ENCODE measurements around the gene MRPS26.
"Not testable (repeated sequence)": the region's sequence is repeated elsewhere in the genome, so short reads cannot be mapped to it uniquely, and the experiment has no call there.

The MRPS26 gene

DNA sequence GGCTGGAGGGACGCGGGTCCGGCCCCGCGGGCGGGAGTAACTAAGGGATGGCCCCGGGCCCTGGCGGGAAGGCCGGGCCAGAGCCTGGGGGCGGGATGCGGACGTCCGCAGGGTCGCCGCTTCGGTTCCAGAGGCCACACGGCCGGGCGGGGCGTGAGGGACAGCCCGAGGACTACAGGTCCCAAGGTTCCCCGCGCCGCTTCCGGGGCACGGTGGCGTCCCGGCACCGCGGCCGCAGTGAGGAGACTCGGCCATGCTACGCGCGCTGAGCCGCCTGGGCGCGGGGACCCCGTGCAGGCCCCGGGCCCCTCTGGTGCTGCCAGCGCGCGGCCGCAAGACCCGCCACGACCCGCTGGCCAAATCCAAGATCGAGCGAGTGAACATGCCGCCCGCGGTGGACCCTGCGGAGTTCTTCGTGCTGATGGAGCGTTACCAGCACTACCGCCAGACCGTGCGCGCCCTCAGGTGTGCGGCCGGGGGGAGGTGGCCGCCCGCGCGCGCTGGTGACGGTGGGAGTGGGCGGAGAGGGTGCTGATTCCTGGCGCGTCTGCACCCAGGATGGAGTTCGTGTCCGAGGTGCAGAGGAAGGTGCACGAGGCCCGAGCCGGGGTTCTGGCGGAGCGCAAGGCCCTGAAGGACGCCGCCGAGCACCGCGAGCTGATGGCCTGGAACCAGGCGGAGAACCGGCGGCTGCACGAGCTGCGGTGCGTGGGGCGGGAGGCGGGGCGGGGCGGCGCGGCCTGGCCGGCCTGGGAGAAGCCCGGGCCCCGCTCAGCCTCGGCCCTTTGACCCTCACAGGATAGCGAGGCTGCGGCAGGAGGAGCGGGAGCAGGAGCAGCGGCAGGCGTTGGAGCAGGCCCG, at the start of gene MRPS26:
TSS of gene MRPS26 (plus strand) at position 237 of the 861 bp plus-strand sequence. CDS start at position 254, 17 bp downstream.
- in situ Hi-C loops (cut with MboI; ENCODE audit: low sequenced_read_pairs), result no loop called here

DNA sequence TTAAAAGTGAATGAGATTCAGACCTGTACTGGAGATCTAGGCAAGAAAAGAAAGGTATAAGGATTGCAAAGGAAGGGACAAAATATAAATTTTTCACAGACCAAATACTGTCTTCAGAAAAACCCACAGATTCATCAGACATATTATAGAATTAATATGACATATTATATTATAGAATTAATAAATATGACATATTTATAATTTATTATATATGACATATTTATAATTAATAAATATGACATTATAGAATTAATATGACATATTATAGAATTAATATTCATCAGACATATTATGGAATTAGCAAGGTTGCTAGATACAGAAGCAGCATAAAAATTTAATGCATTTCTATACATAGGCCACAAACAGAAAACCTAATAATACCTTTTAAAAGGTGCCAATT, 47.1 kb upstream of the MRPS26 start:
- in situ Hi-C loops (cut with MboI; ENCODE audit: low sequenced_read_pairs), result no loop called here

DNA sequence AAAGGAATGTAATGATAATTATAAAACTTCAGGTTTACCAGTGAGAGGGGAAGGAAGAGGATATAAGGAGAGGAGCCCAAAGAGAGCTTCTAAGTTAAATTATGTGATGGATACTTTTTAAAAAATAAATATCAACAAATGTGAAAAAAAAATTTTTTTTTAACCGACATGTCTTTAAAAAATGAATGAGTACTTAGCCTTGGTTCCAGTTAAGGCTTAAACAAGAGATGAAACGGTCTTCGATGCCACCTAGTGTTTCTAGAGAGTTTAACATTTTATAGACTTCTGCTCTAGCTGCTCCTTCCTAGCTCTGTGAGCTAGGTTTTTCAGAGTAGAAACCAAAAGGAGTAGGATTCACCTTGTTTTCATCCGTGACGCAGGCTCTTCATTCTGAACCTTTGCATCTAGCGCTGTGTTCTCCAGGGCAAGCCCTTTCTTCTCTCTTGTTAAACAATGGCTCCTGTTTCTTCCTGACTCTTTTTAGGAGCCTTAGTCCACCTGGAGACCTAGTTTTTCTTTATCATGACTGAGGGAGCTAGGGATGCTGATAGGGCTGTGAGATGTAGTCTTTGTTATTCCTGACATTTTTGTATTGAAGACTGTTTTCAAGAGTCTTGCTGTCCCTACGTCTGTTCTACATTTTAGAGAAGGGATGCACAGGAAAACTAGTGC, 44.9 kb upstream of the MRPS26 start:
- in situ Hi-C loops (cut with MboI; ENCODE audit: low sequenced_read_pairs), result no loop called here

DNA sequence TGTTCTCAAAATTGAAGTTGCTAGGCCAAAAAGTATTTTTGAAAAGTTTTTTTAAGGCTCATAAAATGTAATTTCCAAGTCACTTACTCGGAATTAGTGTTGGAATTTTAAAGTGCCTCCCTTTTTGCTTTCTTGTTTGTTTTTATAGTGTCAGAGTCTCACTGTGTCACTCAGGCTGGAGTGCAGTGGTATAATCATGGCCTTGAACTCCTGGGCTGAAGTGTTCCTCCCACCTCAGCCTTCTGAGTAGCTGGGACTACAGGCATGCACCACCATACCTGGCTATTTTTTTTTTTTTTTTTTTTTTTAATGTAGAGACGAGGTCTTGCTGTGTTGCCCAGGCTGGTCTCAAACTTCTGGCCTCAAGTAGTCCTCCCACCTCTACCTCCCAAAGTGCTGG, 42.4 kb upstream of the MRPS26 start:
- in situ Hi-C loops (cut with MboI; ENCODE audit: low sequenced_read_pairs), result no loop called here

DNA sequence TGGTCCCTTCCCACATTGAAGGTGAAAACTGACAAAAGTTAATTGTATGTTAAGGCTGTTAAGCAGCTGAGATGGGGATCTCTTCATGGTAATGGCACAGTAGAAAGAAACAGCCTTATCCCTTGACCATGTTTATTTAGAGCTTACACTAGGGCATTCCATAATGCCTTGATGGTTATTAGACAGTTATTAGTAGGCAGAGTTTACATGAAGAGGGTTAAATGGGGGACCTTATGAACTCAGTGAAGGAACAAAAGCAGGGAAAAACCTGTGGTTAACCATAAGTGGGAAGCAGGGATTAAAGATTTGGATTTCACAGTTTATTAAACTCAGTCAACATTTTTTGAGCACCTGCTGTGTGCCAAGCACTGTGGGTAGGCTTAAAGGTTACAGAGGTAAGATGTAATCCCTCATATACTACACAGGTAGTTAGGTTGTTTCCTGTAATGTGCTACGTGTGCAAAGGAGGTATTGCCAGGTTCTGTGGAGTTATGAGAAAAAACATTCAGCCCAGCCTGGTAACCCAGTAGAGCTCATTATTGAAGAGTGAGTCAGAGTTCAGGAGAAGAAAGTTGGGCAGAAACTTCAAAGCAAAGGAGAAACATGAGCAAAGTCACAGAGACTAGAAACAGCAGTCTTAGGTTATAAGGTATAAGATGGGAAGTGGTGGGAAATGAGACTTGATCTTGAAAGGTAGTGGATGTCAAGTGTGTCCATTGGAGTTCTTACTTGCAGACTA, 34.7 kb upstream of the MRPS26 start:
- in situ Hi-C loops (cut with MboI; ENCODE audit: low sequenced_read_pairs), result no loop called here

DNA sequence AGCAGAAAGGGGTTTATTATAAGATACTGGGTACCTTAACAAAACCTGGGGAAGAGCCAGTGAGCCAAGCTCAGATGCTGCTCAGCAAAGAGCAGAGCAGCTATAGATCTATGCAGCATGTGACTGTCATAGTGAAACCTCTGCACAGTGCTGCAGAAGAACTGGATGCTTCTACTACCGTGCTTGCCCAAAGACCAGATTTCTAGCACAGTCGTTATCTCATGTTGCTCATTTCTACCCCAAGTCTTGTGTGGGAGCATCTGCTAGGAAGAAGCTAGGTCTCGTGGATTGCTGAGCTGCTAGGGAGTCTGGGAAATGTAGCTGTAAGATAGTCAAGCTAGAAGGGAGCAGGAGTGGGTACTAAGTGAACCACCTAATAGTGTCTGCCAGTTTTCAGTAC, 34.1 kb upstream of the MRPS26 start:
- in situ Hi-C loops (cut with MboI; ENCODE audit: low sequenced_read_pairs), result no loop called here

DNA sequence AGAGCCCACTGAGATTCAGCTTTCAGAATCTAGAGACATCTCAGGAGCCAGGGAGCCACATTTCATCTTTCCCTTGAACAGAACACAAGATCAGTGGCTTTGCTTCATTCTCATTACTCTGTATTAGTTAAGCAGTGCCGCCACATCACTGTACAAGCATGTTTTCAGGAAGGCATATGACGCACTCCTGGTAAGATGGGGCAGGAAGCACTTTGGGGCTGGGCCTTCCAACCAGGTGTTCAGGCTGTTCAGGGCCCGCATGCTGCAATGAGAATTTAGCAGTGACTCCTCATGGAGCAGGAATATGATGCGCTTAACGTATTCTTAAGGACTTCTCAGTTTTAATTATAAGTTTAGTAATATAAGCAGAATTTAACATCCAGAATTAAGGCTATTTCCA, 32.1 kb upstream of the MRPS26 start:
- in situ Hi-C loops (cut with MboI; ENCODE audit: low sequenced_read_pairs), result no loop called here

DNA sequence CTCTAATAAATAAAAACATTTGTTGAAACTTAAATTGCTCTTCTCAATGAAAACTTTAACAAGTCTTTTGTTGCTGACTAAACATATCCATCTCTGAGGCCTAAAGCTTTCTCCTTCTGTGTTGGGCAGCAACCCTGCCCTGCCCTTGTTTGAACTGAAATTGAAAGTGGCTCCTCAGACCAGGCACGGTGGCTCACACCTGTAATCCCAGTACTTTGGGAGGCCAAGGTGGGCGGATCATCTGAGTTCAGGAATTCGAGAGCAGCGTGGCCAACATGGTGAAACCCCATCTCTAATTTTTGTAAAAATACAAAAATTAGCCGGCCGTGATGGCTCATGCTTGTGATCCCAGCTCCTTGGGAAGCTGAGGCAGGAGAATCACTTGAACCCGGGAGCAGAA, 31.7 kb upstream of the MRPS26 start:
- in situ Hi-C loops (cut with MboI; ENCODE audit: low sequenced_read_pairs), result no loop called here

DNA sequence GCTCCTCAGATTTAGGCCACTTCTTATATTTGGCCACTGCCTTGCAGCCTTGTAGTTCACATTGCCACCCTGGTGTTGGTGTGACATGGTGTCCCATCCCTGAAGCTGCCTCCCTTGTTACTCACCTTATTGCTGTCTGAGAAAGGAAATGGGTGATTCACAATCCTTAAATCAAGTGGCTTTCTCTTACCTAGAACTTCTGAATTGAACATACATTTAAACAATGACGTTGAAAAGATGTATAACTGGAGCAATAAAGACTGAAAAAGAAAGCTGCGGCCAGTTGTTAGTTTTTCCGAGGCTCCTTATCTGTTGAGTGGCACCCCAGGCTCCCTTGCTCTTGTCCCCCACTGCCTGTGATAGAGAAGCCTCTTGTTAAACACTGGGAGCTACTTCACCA, 31.2 kb upstream of the MRPS26 start:
- in situ Hi-C loops (cut with MboI; ENCODE audit: low sequenced_read_pairs), result no loop called here

DNA sequence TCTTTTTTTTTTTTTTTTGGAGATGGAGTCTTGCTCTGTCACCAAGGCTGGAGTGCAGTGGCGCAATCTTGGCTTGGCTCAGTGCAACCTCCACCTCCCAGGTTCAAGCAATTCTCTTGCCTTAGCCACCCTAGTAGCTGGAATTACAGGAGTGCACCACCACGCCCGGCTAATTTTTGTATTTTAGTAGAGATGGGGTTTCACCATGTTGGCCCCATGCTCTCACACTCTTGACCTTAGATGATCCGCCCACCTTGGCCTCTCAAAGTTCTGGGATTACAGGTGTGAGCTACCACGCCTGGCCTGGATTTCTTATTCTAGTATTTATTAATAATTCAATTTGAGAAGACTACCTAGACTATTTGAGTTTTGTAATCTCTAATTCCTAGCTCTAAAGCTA, 30.6 kb upstream of the MRPS26 start:
- in situ Hi-C loops (cut with MboI; ENCODE audit: low sequenced_read_pairs), result not testable (repeated sequence)

DNA sequence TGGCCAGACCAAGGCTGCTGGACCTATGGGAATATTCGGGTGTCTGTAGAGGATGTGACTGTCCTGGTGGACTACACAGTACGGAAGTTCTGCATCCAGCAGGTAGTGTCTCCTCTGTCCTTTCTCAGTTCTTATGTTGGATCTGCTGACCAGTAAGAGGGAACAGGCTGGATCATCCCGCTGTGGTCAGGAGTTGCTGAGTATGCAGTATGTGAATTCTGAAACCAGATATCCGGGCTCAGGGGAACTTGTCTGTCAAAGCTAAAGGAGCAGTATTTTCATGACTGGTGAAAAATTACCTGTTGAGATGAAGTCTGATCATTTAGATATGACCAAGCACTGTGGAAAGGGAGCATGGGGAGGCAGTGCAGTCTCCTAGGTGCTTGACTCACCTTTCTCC, 24.5 kb upstream of the MRPS26 start:
- in situ Hi-C loops (cut with MboI; ENCODE audit: low sequenced_read_pairs), result no loop called here

DNA sequence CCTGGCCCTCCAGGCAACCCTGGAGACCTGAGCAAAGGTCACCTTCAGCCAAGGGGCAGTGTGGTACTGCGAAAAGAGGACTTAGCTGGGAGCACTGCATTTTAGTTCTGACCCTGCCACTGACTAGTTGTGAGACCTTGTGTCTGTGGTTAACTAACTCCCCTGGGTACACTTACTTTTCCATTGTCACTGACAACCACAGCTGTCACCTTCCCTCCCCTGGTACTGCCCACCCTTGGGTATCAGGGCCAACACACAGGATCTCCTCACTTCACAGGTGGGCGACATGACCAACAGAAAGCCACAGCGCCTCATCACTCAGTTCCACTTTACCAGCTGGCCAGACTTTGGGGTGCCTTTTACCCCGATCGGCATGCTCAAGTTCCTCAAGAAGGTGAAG, 24.1 kb upstream of the MRPS26 start:
- in situ Hi-C loops (cut with MboI; ENCODE audit: low sequenced_read_pairs), result no loop called here

DNA sequence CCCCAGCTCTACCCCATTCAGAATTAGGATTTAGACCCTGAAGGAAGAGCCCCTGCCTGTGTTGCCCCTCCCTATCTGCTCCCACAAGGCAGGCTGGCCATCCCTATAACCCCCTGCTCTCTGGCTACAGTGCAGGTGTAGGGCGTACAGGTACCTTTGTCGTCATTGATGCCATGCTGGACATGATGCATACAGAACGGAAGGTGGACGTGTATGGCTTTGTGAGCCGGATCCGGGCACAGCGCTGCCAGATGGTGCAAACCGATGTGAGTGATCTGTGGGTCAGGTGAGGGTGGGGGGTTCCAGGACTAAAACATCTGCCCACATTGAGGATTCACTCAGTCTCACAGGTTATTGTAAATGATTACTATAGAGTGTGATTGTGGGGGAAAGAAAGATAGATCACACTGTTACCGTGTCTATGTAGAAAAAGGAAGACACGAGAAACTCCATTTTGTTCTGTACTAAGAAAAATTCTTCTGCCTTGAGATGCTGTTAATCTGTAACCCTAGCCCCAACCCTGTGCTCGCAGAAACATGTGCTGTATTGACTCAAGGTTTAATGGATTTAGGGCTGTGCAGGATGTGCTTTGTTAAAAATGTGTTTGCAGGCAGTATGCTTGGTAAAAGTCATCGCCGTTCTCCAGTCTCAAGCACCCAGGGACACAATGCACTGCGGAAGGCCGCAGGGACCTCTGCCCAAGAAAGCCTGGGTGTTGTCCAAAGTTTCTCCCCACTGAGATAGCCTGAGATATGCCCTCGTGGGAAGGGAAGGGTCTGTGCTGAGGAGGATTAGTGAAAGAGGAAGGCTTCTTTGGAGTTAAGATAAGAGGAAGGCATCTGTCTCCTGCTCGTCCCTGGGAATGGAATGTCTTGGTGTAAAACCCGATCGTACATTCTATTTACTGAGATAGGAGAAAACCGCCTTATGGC, 23.0 kb upstream of the MRPS26 start:
- in situ Hi-C loops (cut with MboI; ENCODE audit: low sequenced_read_pairs), result not testable (repeated sequence)

DNA sequence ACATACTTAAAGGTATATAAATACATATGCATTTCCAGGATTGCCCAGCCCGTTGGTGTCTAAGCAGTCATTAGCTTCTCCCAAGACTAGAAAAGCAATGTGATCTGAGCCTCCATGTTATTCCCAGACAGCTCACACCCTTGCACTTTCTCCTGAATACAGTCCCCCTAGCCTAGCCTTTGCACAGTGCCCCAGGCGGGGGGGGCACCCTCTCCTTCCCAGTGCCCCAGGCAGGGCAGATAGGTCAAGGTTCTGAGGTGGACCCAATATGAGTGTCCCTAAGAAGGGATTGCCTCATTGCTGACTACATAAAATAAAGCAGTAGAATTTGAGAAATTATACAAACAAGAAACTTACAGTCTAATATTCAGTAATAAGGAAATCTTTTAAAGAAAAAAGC, 17.9 kb upstream of the MRPS26 start:
- in situ Hi-C loops (cut with MboI; ENCODE audit: low sequenced_read_pairs), result no loop called here

DNA sequence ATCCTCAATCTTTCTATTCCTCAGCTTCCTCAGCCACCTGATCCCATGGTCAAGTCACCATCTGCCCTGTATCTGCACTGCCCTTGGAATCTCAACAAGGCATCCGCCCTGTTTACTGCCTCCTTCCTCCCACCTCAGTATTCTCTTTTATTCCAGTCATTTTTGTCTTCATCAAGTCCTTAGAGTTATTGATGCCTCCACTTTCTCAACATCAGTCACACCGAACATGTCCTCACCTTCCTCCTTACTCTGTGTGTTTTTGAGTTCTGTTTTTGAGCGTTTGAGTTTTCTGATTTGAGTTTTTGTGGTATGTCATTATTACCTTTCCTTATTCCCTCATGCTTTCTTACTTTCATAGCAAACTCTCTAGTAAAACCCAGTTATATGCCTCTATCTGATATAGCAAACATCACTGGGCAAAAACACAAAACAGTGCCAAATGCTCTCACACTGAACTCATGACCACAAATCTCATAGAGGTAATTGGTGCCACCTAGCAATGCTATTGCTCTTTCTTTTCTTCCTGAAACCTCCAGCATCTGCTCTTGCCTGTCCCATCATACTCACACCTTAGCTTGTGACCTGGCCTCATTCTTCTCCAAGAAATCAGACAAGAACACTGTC, 14.2 kb upstream of the MRPS26 start:
- in situ Hi-C loops (cut with MboI; ENCODE audit: low sequenced_read_pairs), result no loop called here

DNA sequence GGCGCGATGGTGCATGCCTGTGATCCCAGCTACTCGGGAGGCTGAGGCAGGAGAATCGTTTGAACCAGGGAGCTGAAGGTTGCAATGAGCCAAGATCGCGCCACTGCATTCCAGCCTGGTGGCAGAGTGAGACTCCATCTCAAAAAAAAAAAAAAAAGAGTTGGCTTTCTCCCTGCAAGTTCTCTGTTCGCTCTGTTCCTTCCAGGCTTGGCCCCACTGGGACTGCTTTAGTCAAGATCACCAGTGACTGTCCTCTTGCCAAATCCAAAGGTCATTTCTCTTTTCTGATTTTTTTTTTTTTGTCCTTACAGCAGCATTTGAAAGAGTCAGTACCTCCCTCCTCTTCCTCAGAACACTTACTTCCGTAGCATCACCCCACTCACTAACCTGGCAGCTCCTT, 13.2 kb upstream of the MRPS26 start:
- in situ Hi-C loops (cut with MboI; ENCODE audit: low sequenced_read_pairs), result no loop called here

DNA sequence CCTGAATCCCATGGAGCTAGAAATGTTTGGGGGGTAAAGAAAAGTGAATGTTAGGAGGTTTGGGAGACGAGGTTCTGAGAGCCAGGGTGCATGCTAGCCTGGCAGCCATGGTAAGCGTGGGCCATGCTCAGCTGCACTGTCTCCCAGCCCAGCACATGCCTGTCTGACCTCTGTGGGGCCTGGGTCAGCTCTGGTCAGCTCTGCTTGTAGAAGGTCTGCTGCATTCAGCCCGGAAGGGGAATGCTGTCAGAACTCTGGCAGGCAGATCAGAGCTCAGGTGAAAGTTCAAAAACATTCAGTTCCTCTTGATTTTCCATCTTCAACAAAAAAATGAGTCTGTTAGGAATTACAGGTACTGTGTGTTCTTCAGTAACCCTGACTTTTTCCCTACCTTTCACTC, 8.2 kb upstream of the MRPS26 start:
- in situ Hi-C loops (cut with MboI; ENCODE audit: low sequenced_read_pairs), result no loop called here

DNA sequence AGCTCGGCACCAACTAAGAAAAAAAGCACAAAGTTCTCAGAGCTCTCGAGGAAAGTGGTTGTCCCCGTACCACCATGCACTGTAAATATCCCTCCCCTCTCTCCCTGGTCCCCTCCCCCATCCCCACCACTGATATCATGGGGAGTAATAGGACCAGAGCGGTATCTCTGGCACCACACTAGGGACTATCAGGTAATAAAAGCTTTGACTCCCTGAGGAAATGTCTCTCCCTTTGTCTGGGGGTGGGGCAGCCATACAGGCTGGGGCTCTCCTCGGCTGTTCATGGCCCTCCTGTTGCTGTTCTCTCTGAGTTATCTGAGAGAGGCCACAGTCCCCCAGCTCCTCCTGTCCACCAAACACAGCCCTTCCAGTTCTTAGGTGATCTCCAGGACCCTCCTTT, 7.4 kb upstream of the MRPS26 start:
- in situ Hi-C loops (cut with MboI; ENCODE audit: low sequenced_read_pairs), result no loop called here

DNA sequence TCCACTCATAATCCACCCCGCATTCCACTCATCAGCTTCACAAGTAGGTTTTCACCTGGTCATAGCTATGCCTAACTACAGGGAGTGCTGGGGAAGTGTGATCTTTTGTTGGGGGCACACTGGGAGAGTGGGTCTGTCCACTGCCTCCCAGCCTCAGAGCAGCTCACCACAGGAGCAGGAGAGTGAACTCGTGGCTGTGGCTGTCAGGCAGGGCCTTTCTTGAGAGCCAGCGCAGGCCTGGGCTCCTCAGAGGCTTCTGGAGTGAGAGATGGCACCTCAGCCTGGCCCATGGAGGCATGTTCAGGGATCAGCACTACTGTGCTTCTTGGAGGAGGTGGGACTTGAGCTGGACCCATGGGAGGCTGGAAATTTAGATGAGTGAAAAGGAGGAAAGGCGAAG, 6.4 kb upstream of the MRPS26 start:
- in situ Hi-C loops (cut with MboI; ENCODE audit: low sequenced_read_pairs), result no loop called here

DNA sequence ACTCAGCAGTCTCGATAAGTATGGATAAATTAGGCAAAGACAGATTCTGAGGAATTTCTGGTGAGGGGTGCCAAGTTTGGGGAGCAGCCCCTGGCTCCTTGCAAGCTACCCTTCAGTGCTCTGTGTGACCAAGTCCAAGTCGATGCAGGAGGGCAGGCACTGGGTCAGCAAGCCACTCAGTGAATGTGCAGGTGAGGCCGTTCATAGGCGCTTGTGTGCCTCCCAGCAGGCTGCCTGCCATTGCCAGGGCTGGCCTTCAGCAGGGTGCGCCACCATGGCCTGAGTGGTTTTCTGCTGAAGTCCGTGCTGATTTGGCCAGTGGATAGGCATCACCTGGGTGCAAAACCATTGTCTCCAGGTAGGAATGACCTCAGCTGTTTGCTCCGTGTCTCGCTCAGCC, 5.8 kb upstream of the MRPS26 start:
- in situ Hi-C loops (cut with MboI; ENCODE audit: low sequenced_read_pairs), result no loop called here

Data from HL-60/S4 treated with retinoic acid at 250 ng/mL for 4 days and 3 days (cell line).